HEK293 (cell line): ENCODE data around the gene RASA1.

Experiments used
- CTCF ChIA-PET: fragments of 350-600 bp; formaldehyde crosslinking; extraction: SDS; loops from one replicate; lab custom pipeline; 2021; ENCODE audit warnings: antibody characterized with exemption; lab: Yijun Ruan, JAX
- POLR2A ChIA-PET: fragments of 300-600 bp; formaldehyde crosslinking; extraction: SDS; loops from one replicate; lab custom pipeline; 2020; ENCODE audit warnings: antibody characterized with exemption, inconsistent platforms; lab: Yijun Ruan, JAX
- H3K27ac ChIP-seq: fragments of 200-500 bp; sonication (Bioruptor generic); 2 replicates; pipeline ENCODE4 v1.5.1; 2014; ENCODE audit warnings: low read depth, low read length, control low read depth, inconsistent platforms; ENCODE audit errors: extremely low read depth
- H3K36me3 ChIP-seq, 2 experiments: fragments of 200-500 bp in 1 of 2; sonication (Bioruptor generic) in 1 of 2; 1 replicate in 1 of 2; 2 replicates in 1 of 2; pipeline ENCODE4 v1.5.1; 2014 to 2017; ENCODE audit warnings: inconsistent platforms in 2 of 2, low read length in 2 of 2; ENCODE audit not compliant: control insufficient read depth in 2 of 2, insufficient read depth in 1 of 2
- H3K4me1 ChIP-seq: fragments of 200-500 bp; sonication (Bioruptor generic); 2 replicates; pipeline ENCODE4 v1.5.1; 2014; ENCODE audit warnings: mild to moderate bottlenecking, low read length, inconsistent platforms; ENCODE audit not compliant: control insufficient read depth, insufficient read depth
- H3K4me3 ChIP-seq: 2 replicates; pipeline ENCODE4 v1.5.1; 2011; ENCODE audit warnings: low read depth, mild to moderate bottlenecking, control low read depth, low read length, moderate library complexity
- H3K9me3 ChIP-seq: fragments of 200-500 bp; sonication (Bioruptor generic); 2 replicates; pipeline ENCODE4 v1.5.1; 2014; ENCODE audit warnings: low read depth, low read length, inconsistent platforms; ENCODE audit not compliant: control insufficient read depth, insufficient read depth
- BCL6B ChIP-seq: fragments of 450-650 bp; formaldehyde crosslinking; IDR thresholded peaks from 2 replicates; pipeline ENCODE4 v1.5.1; 2017; ENCODE audit warnings: missing biosample characterization, missing genetic modification characterization
- GLI4 ChIP-seq: fragments of 450-650 bp; formaldehyde crosslinking; IDR thresholded peaks from 2 replicates; pipeline ENCODE4 v1.5.1; 2016; ENCODE audit warnings: missing biosample characterization, missing genetic modification characterization
- IKZF3 ChIP-seq: fragments of 450-650 bp; IDR thresholded peaks from 2 replicates; pipeline ENCODE4 v1.5.0; 2018; ENCODE audit warnings: missing biosample characterization, mild to moderate bottlenecking, missing genetic modification characterization, moderate library complexity
- INSM2 ChIP-seq: fragments of 450-650 bp; formaldehyde crosslinking; IDR thresholded peaks from 2 replicates; pipeline ENCODE4 v1.5.1; 2016; ENCODE audit warnings: missing biosample characterization, missing genetic modification characterization
- YY2 ChIP-seq: fragments of 450-650 bp; formaldehyde crosslinking; IDR thresholded peaks from 2 replicates; pipeline ENCODE4 v1.5.1; 2016; ENCODE audit warnings: missing biosample characterization, missing genetic modification characterization
- ZNF10 ChIP-seq: fragments of 450-650 bp; formaldehyde crosslinking; IDR thresholded peaks from 2 replicates; pipeline ENCODE4 v1.5.1; 2017; ENCODE audit warnings: missing biosample characterization, missing genetic modification characterization
- ZNF112 ChIP-seq: fragments of 450-650 bp; formaldehyde crosslinking; IDR thresholded peaks from 2 replicates; pipeline ENCODE4 v1.5.0; 2017; ENCODE audit warnings: missing biosample characterization, missing genetic modification characterization
- ZNF184 ChIP-seq: fragments of 450-650 bp; IDR thresholded peaks from 2 replicates; pipeline ENCODE4 v1.5.1; 2018; ENCODE audit warnings: missing biosample characterization, mild to moderate bottlenecking, missing genetic modification characterization
- ZNF2 ChIP-seq: fragments of 450-650 bp; formaldehyde crosslinking; IDR thresholded peaks from 2 replicates; pipeline ENCODE4 v1.5.1; 2016; ENCODE audit warnings: missing biosample characterization, missing genetic modification characterization
- ZNF211 ChIP-seq: fragments of 450-650 bp; formaldehyde crosslinking; IDR thresholded peaks from 2 replicates; pipeline ENCODE4 v1.5.1; 2016; ENCODE audit warnings: low read depth, missing biosample characterization, missing genetic modification characterization
- ZNF248 ChIP-seq: fragments of 450-650 bp; formaldehyde crosslinking; IDR thresholded peaks from 2 replicates; pipeline ENCODE4 v1.5.1; 2017; ENCODE audit warnings: missing biosample characterization, missing genetic modification characterization
- ZNF292 ChIP-seq: fragments of 450-650 bp; formaldehyde crosslinking; IDR thresholded peaks from 2 replicates; pipeline ENCODE4 v1.5.1; 2016; ENCODE audit warnings: low read depth, missing biosample characterization, missing genetic modification characterization, borderline replicate concordance
- ZNF311 ChIP-seq: fragments of 450-650 bp; formaldehyde crosslinking; IDR thresholded peaks from 2 replicates; pipeline ENCODE4 v1.5.1; 2017; ENCODE audit warnings: missing biosample characterization, missing genetic modification characterization, borderline replicate concordance
- ZNF394 ChIP-seq: fragments of 450-650 bp; formaldehyde crosslinking; IDR thresholded peaks from 2 replicates; pipeline ENCODE4 v1.5.1; 2016; ENCODE audit warnings: missing biosample characterization, missing genetic modification characterization, mild to moderate bottlenecking, moderate library complexity, borderline replicate concordance
- ZNF488 ChIP-seq: fragments of 450-650 bp; formaldehyde crosslinking; IDR thresholded peaks from 2 replicates; pipeline ENCODE4 v1.5.1; 2016; ENCODE audit warnings: missing biosample characterization, missing genetic modification characterization
- ZNF501 ChIP-seq: fragments of 450-650 bp; formaldehyde crosslinking; IDR thresholded peaks from 2 replicates; pipeline ENCODE4 v1.5.1; 2016; ENCODE audit warnings: missing biosample characterization, missing genetic modification characterization
- ZNF518A ChIP-seq: fragments of 450-650 bp; formaldehyde crosslinking; conservative IDR thresholded peaks from 2 replicates; pipeline ENCODE4 v1.5.1; 2016; ENCODE audit warnings: low read depth, missing biosample characterization, missing genetic modification characterization
- ZNF560 ChIP-seq: fragments of 450-650 bp; formaldehyde crosslinking; IDR thresholded peaks from 2 replicates; pipeline ENCODE4 v1.5.1; 2017; ENCODE audit warnings: missing biosample characterization, missing genetic modification characterization, borderline replicate concordance
- ZNF561 ChIP-seq: fragments of 450-650 bp; IDR thresholded peaks from 2 replicates; pipeline ENCODE4 v1.5.1; 2018; ENCODE audit warnings: missing biosample characterization, missing genetic modification characterization, borderline replicate concordance
- ZNF747 ChIP-seq: fragments of 450-650 bp; formaldehyde crosslinking; IDR thresholded peaks from 2 replicates; pipeline ENCODE4 v1.5.1; 2016; ENCODE audit warnings: missing biosample characterization, missing genetic modification characterization
- ZNF830 ChIP-seq: fragments of 450-650 bp; IDR thresholded peaks from 2 replicates; pipeline ENCODE4 v1.5.0; 2018; ENCODE audit warnings: missing biosample characterization, missing genetic modification characterization, low read depth, mild to moderate bottlenecking, moderate library complexity
- ZSCAN16 ChIP-seq: fragments of 450-650 bp; formaldehyde crosslinking; IDR thresholded peaks from 2 replicates; pipeline ENCODE4 v1.5.1; 2016; ENCODE audit warnings: missing biosample characterization, missing genetic modification characterization

RASA1 gene

GRCh38 chr5:87277279-87277835 lies 9.7 kb downstream of the RASA1 start:
- CTCF ChIA-PET = no interaction called here
- TF ChIP-seq ZNF518A (tag by site-specific recombination) (no peak), ZNF2 (tag by site-specific recombination) (no peak), ZNF184 (tag by site-specific recombination) (no peak), ZNF112 (tag by site-specific recombination) (no peak), GLI4 (no peak), ZNF560 (no peak), ZNF747 (tag by site-specific recombination) (no peak), ZNF10 (tag by site-specific recombination) (no peak), ZNF394 (tag by site-specific recombination) (no peak), YY2 (tag by site-specific recombination) (no peak), ZNF211 (no peak), ZNF501 (tag by site-specific recombination) (no peak), ZNF488 (tag by site-specific recombination) (no peak), BCL6B (tag by site-specific recombination) (no peak), ZNF830 (tag by site-specific recombination) (no peak), ZNF561 (tag by site-specific recombination) (no peak), IKZF3 (tag by site-specific recombination) (no peak)

GRCh38 chr5:87278590-87279100 lies 11.0 kb downstream of the RASA1 start:
- POLR2A ChIA-PET = no interaction called here
- CTCF ChIA-PET = no interaction called here
- Histone ChIP-seq H3K36me3 (peaks cover 3 to 4% of the 10 kb centered on the region in 2 experiments; a peak in 2 of 3 replicates), H3K9me3 (no peaks in the 10 kb centered on the region)
- TF ChIP-seq ZNF311 (tag by site-specific recombination) (no peak), INSM2 (tag by site-specific recombination) (no peak), ZNF248 (tag by site-specific recombination) (no peak), ZNF292 (tag by site-specific recombination) (no peak), ZSCAN16 (no peak)
- TF ChIP-seq, all 188 proteins: peak for 0
- H3K4me1 ChIP-seq = peaks cover 4% of the 10 kb centered on the region; the same call in 1 of the 2 replicates
- no peak overlapping the region for H3K4me3 ChIP-seq
- no peak overlapping the region for H3K27ac ChIP-seq

More at GRCh38 chr5:87277279-87277835, 9.7 kb downstream of the RASA1 start:
- no peaks in the 10 kb centered on the region for H3K9me3 ChIP-seq
- no peak overlapping the region for H3K4me3 ChIP-seq
- H3K4me1 ChIP-seq = peaks cover under 1% of the 10 kb centered on the region; the same call in 1 of the 2 replicates
- no peak overlapping the region for H3K27ac ChIP-seq
- POLR2A ChIA-PET = interaction anchor here (1.7 kb wide), 1 partner anchor 9 kb away, joined by 9 read pairs; the partner anchor contains the start of gene RASA1
- H3K36me3 ChIP-seq = peaks cover 3 to 4% of the 10 kb centered on the region in 2 experiments; a peak in 2 of 3 replicates
